Effector memory CD4-positive, alpha-beta T cell (primary cell): ENCODE measurements around the gene GTF2A1L.

Experiments used
- DNase-seq, 3 donors: peaks; one replicate each; pipeline ENCODE4 v3.0.0-alpha.2; 2020
- H3K27ac ChIP-seq: 2 replicates; pipeline ENCODE4 v1.7.0; 2013; ENCODE audit warnings: mild to moderate bottlenecking, low read length, moderate library complexity; ENCODE audit not compliant: insufficient read depth, poor library complexity, severe bottlenecking
- H3K27me3 ChIP-seq: replicated peaks from 2 replicates; pipeline ENCODE4 v1.7.0; 2013; ENCODE audit warnings: mild to moderate bottlenecking, low read length; ENCODE audit not compliant: insufficient read depth, control insufficient read depth, poor library complexity, severe bottlenecking
- H3K36me3 ChIP-seq: 2 replicates; pipeline ENCODE4 v1.7.0; 2013; ENCODE audit warnings: mild to moderate bottlenecking, low read length, moderate library complexity; ENCODE audit not compliant: control insufficient read depth, insufficient read depth
- H3K4me1 ChIP-seq: 2 replicates; pipeline ENCODE4 v1.7.0; 2013; ENCODE audit warnings: low read length, mild to moderate bottlenecking; ENCODE audit not compliant: control insufficient read depth, insufficient read depth, poor library complexity, severe bottlenecking
- H3K4me3 ChIP-seq: 2 replicates; pipeline ENCODE4 v1.7.0; 2013; ENCODE audit warnings: low read length, low read depth, mild to moderate bottlenecking; ENCODE audit not compliant: insufficient read depth, poor library complexity, severe bottlenecking
- H3K9me3 ChIP-seq: 2 replicates; pipeline ENCODE4 v1.7.0; 2013; ENCODE audit warnings: mild to moderate bottlenecking, low read length, moderate library complexity; ENCODE audit not compliant: control insufficient read depth

GTF2A1L gene

DNA sequence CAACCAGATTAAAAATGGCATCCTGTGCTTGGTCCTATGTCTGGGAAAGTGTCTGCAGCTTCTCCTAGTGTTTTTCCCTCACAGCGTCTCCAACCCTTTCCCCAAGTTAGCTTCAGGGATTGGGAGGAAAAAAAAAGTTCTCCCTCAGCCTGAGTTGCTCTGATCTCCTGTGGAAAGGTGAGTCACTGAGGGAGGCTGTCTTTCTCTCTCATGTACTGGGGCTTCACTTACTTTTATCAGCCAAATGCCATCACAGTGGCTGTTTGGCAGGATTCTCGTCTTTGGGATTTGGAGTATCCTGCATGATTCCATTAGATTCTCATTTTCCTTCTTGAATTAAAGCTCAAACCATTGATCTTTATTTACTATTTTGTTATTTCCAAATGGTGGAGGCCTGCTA lies 18.1 kb downstream of the GTF2A1L start:
- no peak overlapping the region for H3K27ac ChIP-seq
- no peaks in the 10 kb centered on the region for H3K9me3 ChIP-seq
- no peaks in the 10 kb centered on the region for H3K27me3 ChIP-seq
- H3K4me3 ChIP-seq = no peak overlapping the region
- DNase-seq = no peak
- no peaks in the 10 kb centered on the region for H3K36me3 ChIP-seq
- H3K4me1 ChIP-seq = no peaks in the 10 kb centered on the region

DNA sequence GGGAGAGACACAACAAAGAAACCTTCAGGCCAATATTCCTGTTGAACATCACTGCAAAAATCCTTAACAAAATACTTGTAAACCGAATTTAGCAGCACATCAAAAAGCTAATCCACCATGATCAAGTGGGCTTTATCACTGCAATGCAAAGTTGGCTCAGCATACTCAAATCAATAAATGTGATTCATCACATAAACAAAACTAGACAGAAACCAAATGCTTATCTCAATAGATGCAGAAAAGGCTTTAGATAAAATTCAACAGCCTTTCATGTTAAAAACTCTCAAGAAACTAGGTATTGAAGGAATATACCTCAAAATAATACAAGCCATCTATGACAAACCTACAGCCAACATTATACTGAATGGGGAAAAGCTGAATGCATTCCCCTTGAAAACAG lies 20.6 kb downstream of the GTF2A1L start:
- Histone ChIP-seq H3K4me1 (no peaks in the 10 kb centered on the region), H3K36me3 (no peaks in the 10 kb centered on the region), H3K27me3 (no peaks in the 10 kb centered on the region), H3K4me3 (no peak overlapping the region), H3K9me3 (no peaks in the 10 kb centered on the region), H3K27ac (no peak overlapping the region)
- DNase-seq = no peak

DNA sequence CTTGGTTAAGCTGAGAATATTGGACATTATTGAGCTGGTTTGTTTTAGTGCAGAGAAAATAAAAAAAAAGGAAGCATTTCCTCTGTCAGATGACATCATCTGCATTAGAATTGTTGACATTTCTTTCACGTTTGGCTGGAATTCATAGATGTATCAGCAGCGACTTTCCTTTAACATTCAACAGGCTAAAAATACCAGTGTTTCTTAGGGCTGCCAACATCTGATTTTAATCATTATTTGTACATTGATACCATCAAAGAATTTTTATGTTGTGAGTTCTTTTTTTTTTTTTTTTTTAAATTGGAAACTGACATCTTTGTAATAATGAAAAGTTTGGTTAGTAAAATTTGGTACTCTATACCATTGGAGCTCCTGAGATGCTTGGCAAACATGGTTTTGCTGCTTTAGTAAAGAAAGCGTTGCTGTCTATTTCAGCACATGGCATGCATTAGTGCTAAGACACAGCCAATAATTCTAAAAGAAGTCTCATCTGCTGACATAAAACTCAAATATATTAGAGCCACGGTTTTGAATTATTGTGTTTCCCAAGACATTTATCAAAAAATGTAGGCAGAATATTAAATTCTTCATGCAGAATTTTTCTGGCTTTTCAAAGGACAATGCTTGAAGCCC lies 33.6 kb downstream of the GTF2A1L start:
- Histone ChIP-seq H3K4me3 (no peak overlapping the region), H3K27me3 (no peaks in the 10 kb centered on the region), H3K36me3 (no peaks in the 10 kb centered on the region), H3K4me1 (no peaks in the 10 kb centered on the region), H3K27ac (no peak overlapping the region), H3K9me3 (no peaks in the 10 kb centered on the region)
- no peak for DNase-seq

DNA sequence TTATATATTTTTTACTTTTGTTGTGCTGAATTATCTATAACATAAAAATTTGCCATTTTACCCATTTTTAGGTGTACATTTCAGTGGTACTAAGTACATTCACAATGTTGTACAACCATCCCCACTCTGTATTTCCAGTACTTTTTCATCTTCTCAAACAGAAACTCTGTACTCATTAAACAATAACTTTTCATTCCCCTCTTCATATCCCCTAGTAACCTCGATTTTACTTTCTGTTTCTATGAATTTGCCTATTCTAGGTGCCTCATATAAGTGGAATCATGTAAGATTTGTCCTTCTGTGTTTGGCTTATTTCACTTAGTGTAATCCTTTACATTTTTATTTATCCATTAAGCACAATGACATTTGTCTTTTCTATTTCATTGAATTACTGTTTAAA lies 51.3 kb downstream of the GTF2A1L start:
- Histone ChIP-seq H3K4me1 (no peaks in the 10 kb centered on the region), H3K27ac (no peak overlapping the region), H3K9me3 (no peaks in the 10 kb centered on the region), H3K27me3 (no peaks in the 10 kb centered on the region), H3K4me3 (no peak overlapping the region), H3K36me3 (no peaks in the 10 kb centered on the region)
- DNase-seq = no peak

DNA sequence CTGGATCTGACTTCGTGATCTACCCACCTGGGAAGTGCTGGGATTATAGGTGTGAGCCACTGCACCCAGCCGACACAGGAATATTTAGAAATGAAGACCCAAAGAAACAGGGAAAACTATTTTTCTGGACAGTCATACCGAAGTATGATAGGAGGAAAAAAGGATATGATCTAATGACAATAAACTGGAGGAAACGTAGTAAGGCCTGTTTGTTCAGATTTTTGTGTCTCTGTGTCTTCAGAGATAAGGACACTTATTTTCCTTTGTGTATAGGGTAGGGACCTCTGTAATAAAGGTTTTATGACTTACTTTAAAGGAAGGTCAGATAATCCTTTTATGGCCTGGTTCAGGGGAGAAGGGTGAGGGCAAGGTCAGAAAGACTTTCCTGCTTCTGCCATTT lies 55.9 kb downstream of the GTF2A1L start:
- H3K27me3 ChIP-seq = no peaks in the 10 kb centered on the region
- no peak overlapping the region for H3K4me3 ChIP-seq
- H3K27ac ChIP-seq = no peak overlapping the region
- no peaks in the 10 kb centered on the region for H3K36me3 ChIP-seq
- no peaks in the 10 kb centered on the region for H3K9me3 ChIP-seq
- no peak for DNase-seq
- no peaks in the 10 kb centered on the region for H3K4me1 ChIP-seq

DNA sequence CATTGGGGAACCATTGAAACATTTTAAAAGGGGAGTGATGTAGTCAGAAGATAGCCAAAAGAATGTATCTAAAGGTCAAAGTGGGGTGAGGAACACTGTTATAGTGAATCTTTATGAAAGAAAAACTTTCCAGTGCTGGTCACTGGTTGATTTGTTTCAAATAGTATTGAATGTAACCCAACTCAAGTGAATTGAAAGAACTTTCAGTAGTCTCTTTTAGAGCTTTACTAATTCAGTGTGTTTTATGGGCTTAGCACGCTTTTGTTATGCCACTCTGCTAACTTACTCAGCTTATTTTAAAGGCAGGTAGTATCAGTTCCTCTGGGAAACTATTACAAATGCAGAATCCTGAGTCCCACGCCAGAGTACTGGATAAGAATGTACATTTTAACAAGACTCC lies 57.3 kb downstream of the GTF2A1L start:
- Histone ChIP-seq H3K4me1 (no peaks in the 10 kb centered on the region), H3K27me3 (no peaks in the 10 kb centered on the region), H3K9me3 (no peaks in the 10 kb centered on the region), H3K4me3 (no peak overlapping the region), H3K27ac (no peak overlapping the region), H3K36me3 (no peaks in the 10 kb centered on the region)
- no peak for DNase-seq

DNA sequence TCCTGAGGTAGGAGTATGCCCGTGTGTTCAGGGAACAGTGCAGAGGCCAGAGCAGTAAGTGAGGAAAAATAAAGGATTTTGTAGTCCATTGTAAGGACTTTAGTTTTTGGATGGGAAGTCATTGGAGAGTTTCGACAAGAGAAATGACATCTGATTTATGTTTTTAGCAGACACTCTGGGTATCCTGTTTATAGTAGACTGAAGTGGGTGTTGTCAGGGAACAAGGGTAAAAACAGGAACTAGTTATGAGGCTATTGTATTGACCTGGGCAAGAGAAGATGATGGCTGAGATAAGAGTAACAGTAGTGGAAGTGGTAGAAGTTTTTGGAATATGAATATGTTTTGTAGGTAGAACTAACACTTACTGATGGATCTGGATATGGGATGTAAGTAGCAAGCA lies 59.8 kb downstream of the GTF2A1L start:
- no peaks in the 10 kb centered on the region for H3K4me1 ChIP-seq
- H3K9me3 ChIP-seq = no peaks in the 10 kb centered on the region
- H3K27me3 ChIP-seq = no peaks in the 10 kb centered on the region
- H3K27ac ChIP-seq = no peak overlapping the region
- DNase-seq = no peak
- no peak overlapping the region for H3K4me3 ChIP-seq
- no peaks in the 10 kb centered on the region for H3K36me3 ChIP-seq

DNA sequence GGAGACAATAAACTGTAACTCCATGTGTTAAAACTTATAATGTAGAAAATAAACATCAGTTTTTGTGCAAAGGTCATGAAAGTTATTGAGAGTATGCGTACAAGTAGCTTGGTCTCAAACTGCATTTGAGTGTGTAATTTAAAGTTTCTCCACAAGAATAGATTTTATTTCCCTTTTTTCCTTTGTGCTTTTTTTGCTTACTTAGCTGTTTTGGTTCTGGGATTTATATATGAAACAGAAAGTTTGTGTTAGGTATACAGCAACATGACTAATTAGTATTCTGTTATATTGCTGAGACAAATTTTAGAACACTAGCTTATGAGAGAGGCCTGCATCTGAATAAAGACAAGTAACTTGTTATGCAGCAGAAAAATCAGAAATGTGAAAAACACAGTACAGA lies 67.5 kb downstream of the GTF2A1L start:
- H3K9me3 ChIP-seq = no peaks in the 10 kb centered on the region
- H3K4me3 ChIP-seq = no peak overlapping the region
- H3K36me3 ChIP-seq = no peaks in the 10 kb centered on the region
- no peaks in the 10 kb centered on the region for H3K4me1 ChIP-seq
- no peak for DNase-seq
- H3K27me3 ChIP-seq = no peaks in the 10 kb centered on the region
- no peak overlapping the region for H3K27ac ChIP-seq

DNA sequence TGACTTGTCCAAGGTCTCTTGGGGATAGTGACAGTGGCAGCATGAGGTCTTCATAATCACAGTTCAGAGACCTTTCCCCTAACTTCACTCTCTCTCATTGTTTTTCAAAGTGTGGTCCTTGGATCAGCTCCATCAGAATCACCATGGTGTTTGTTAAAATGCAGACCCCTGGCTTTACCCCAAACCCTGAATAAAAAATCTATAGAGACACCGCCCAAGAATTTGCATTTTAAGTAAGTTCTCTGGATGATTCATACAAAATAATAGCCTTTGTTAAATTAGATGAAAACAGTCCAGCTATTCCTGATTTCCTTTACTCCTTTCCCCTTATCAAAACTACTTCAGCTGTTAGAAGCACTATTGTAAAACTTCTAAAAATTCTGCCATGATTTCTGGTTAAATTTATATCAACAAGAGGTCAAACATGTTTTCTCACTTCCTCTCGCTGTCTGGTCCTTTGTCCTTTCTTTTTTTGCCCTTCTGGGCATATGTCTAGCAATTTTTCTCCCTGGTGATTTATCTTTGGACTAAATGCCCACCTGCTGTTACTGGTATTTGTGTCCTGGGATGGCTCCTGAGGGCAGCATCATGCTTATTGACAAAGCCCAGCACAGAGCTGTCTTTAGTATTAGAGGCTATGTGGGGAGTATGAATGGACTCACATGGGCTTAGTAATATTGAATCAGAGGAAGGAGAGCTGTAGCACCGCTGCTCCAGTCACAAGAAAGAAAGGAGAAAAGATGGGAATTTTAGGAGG lies 74.5 kb downstream of the GTF2A1L start:
- Histone ChIP-seq H3K27ac (no peak overlapping the region), H3K9me3 (no peaks in the 10 kb centered on the region), H3K36me3 (no peaks in the 10 kb centered on the region), H3K4me3 (no peak overlapping the region), H3K4me1 (no peaks in the 10 kb centered on the region), H3K27me3 (no peaks in the 10 kb centered on the region)
- no peak for DNase-seq

DNA sequence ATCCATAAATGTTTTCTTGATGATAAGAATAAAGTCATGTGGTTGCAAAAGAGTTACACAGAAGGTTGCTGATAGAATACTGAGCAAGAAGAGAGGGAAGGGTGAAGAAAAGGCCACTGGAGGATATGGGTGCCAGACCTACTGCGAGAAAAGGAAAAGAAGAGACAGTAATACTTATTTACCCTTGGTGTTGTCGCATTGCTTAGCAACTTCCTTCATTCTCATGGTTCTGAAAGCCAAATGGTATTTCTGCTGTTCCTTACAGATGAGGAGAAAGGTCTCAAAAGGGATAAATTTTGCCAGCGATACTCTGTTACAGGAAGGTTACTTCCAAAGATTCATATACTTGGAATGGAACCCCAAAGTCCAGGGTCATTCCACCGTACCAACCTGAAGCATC lies 75.4 kb downstream of the GTF2A1L start:
- Histone ChIP-seq H3K4me3 (no peak overlapping the region), H3K27ac (no peak overlapping the region), H3K27me3 (no peaks in the 10 kb centered on the region), H3K9me3 (no peaks in the 10 kb centered on the region), H3K4me1 (no peaks in the 10 kb centered on the region), H3K36me3 (no peaks in the 10 kb centered on the region)
- DNase-seq = no peak
